SH-SY5Y (cell line): ENCODE measurements around the gene ZNF212.

Experiments
- GATA2 ChIP-seq: IDR thresholded peaks from 2 replicates; pipeline ENCODE4 v1.6.1; 2011; ENCODE audit warnings: mild to moderate bottlenecking, low read depth, low read length
- GATA3 ChIP-seq: IDR thresholded peaks from 2 replicates; pipeline ENCODE4 v1.6.1; 2011; ENCODE audit warnings: low read depth, mild to moderate bottlenecking, low read length, moderate library complexity

DNA sequence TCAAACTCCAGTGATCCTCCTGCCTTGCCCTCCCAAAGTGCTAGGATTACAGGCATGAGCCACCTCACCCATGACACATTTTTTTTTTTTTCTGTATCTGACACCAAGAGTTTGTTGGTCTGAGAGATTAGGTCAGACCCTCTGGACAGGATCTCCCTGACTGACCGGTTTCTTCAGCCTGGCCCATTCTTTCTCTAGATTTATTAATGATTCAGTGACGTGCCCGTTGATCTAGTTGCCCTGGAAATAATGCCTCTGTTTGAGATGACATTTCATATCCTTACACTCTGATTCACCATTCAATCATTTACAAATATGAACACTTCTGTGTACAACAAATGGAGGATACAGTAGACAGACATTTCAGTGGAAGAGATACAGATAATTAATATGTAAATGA is 1.4 kb upstream of the ZNF212 start:
- TF ChIP-seq GATA3 (no peak), GATA2 (no peak)
